CD4-positive, alpha-beta T cell treated with Interleukin-2 at 100 ng/mL for 4 hours (primary cell): ENCODE measurements around the gene FARP1.

Experiments used
- DNase-seq: peaks from one replicate; pipeline ENCODE4 v3.0.0-alpha.2; 2020; ENCODE audit warnings: low spot score

FARP1 gene

DNA sequence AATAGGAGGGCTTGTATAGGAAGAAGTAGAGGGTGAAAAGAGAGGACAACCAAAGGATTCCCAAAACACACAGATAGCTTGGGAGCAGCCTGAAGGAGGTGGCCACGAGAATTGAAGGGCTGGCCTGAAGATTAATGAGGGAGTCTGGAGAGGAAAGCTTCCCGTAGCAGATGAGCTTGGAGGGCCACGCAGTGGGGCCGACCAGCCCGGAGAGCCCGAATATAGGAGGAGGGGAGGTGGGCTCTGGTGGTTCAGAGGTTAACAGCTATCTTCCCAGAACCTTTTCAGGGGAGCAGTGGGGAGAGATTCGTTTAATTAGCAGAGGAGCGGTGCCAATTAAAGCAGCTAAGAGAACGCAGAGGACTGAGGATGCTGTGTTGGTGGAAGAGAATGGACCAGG is 279.2 kb downstream of the FARP1 start:
- no peak for DNase-seq

DNA sequence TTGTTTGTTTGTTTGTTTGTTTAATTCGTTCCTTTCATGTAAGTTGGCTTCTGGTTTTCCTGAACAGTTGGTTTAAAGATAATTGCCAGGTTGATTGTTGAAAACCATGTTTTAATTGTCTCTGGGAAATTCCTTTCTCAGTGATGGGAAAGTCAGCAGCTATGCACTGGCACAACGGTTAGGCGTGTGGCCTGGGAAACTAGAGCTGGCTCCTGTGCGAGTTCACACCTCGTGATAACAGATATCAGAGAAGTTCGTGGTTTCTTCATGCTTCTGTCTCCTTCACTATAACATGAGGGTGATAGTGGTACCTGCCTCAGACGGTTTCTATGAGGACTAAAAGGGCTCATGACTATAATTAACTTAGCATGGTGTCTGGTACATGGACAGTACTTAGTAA is 280.5 kb downstream of the FARP1 start:
- DNase-seq: no peak

DNA sequence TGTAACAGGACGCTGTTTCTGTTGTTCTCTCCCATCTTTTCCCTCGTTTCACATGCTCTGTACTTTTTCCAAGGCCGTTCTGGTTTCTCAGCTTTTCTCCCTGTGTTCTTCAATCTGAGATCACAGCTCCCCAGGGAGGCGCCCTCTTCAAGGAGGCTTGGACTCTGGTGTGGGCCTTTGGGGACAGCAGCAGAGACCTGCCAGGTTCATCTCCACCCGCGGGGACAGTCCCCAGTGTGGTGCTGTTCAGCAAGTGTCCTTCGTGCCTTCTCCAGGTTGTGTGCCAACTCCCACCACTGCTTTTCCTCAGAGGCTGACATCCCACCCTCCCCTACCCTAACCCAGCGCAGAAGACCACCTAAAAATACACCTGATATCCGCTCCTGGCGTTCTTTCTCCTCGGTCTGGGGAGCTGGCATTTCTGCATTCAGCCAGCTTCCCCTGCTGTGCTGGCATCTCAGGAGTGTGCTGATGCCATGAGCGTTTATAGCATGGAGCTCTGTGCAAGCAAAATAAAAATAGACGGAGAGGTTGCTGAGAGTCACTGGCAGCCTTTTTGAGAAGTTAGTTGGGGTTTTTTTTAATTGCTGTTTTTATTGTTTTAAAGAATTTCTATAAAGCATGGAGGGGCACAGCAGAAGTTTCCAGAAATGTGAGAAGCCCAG is 284.6 kb downstream of the FARP1 start:
- DNase-seq: no peak

DNA sequence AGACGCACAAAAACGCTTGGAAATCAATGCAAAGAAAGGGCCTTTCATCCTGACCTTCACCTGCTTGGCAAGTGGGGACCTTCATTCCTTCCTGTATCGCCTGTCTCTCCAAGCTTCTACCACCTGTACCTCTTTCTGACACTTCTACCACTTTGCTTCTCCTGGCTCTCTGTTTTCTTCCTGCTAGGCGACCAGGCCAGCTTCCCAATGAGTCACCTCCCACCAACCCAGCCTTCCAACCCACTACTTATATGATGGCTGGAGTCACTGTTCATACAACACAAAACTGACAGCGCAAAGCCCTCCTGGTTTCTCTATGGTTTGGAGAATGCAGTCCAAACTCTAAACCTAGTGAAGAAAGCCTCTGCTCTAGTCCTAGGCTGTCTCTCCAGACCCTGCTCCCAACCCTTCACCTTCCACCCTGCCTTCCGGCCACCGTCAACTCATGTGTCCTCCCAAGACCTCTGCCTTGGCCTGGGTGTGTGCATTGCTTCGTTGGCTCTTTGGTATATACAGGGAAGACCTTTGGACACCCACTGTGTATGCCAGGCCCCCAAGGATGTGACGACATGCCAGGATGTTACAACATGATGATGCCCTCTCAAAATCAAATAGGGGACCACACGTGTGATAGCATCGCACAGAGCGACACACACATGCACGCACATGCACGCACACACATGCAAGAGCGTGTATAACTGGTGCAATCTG is 285.5 kb downstream of the FARP1 start:
- DNase-seq: no peak

DNA sequence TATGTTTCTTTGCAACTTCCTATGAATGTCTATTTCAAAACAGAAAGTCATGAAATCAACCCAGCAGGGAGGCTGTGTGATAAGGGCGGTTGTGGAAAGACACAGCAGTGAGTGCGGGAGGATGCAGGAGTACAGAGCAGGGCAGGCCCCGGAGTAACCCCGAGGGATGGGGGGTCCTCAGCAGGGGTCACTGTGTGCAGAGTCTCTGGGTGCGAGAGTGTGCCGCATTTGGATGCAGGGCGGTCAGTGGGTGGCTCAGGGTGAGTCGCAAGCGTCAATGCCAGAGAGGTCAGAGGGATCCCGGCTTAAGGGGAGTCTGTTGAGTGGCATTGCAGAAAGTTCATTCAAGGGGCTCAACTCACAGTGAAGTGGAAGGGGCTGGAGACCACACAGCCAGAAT is 286.2 kb downstream of the FARP1 start:
- no peak for DNase-seq

DNA sequence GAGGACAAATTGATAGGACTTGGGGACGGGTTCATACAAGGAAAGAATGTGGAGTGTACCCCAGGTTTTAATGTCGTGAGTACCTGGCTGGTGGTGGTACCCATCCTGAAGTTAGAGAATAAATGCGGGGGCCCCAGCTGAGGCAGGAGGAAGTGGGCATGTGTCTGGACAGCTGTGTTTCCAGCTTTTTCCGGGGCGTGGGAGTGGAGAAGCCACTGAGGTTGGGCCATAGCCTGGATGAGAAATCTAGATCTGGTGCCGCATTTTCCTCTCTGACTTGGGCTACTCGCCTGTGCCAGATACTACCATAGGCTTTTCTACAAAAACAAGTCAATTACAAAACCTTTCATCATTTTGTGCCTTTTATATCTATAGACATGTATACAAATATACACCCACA is 286.6 kb downstream of the FARP1 start:
- DNase-seq: no peak

DNA sequence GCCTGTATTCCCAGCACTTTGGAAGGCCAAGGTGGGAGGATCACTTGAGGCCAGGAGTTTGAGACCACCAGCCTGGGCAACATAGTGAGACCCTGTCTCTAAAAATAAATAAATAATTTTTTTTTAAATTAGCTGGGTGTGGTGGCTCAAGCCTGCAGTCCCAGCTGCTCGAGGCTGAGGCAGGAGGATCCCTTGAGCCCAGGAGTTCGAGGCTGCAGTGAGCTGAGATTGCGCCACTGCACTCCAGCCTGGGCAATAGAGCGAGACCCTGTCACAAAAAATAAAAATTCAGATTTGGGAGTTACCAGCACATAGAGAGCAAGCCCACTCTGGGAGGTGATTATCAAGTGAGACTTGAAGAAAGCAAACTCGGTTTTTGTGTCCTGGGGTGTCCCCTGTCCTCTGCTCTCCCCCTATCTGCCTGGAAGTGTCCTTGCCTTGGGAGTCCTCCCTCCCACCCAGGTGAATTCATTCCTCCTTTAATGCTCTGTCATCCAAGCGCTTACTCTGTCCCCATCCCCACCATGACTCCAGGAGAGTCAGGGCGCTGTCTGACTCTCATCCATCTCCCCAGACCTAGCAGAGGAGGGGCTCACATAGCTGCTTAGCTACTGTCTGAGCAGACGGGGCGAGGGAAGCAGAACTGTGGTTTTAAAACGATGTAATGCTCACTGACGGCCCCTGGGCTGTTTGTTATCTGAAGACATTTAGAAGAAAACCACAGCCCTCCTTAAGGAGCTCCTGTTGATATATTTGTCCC is 287.3 kb downstream of the FARP1 start:
- DNase-seq: no peak

DNA sequence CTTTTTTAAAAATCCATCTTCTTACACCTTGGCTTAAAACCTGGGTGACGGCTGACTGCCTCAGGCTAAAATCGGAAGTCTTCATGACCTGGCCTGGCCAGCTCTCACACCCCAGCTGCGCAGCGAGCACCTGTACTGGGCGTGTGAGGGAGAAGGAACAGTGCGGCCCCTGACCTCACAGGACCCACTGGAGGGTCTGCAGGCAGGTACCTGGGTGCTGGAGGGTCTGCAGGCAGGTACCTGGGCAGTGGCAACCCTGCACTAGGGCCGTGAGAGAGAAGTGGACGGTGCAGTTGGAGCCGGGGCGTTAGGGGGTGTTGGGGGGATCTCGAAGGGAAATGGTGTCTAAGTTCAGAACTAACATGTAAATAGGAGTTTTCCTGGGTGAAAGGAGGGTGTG is 289.7 kb downstream of the FARP1 start:
- no peak for DNase-seq

DNA sequence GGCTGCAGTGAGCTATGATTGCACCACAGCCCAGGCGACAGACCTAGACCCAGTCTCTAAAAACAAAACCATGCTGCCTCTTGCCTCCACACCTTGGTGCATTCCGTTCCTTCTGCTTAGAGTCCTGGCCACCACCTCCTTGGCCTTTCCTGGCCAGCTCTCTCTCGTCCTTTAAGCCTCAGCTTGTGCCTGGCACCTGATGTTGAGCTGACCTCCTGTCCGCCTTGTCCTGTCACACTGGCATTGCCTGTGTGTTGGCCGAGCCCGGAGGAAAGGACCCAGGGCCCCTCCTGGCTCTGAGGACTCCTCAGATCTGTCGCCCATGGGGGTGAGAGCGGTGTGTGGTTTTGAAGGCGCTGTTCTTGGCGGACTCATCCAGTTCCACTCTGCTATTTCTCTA is 290.8 kb downstream of the FARP1 start:
- no peak for DNase-seq

DNA sequence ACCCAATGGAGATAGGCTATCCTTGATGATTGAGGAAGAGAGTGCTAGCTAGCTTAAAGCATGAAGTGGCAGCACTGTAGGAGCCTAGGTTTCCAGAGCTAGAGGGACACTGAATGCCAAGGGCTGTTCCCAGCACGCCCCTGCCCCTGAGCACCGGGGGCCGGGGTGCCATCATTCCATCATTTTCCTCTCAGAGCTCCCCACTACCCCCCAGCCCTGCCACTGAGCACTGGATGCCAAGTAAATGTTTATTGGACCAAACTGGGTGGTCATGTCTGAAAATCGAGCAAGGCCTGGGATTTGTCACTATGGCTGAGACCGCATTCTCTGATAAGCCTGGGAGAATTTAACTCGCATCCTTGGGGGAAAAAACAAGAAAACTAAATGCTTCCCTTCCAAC is 291.2 kb downstream of the FARP1 start:
- no peak for DNase-seq

DNA sequence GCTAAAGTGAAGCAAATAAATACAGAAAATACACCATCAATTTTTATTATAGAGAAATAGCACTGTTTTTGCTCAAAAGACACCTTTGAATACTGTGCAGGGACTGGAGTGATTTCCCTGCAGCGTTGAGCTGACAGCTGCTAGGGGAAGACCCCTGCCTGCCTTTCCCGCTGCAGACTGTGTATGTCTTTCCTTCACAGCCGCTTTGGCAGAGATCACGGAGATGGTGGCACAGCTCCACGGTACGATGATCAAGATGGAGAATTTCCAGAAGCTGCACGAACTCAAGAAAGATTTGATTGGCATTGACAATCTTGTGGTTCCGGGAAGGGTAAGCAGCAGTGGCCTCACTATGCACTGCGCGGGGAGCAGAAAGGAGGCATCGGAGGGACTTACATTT is 292.5 kb downstream of the FARP1 start:
- no peak for DNase-seq

DNA sequence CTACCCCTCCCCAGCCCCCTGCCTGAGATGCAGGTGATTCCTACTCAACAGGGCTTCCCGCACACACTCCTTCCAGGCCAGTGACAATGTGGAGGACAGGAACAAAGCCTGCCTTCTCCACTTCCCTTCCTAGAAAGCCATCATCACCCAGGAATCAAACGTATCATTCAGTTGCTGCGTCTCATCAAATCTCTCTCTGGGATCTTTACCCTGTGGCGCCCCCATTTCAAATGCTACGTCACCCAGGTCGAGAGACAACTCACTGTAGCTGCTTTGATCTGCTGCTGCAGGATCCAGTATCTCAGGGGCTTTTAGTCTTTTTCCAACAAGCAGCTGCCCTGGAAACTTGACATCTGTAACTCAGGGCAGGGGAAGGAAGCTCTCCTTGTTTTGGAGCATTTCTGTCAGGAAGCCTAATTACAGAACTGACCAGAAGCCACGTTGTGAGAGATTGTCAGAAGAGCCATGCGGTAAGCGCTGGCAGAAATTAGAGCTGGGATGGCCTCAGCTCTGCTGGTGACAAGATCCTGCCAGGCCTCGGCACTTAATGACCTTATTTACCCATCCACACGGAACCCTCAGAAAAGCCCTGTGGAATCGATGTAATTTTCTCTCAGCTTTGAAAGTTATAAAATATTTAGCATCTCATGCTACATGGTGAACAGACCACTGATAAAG is 293.5 kb downstream of the FARP1 start:
- DNase-seq: no peak

DNA sequence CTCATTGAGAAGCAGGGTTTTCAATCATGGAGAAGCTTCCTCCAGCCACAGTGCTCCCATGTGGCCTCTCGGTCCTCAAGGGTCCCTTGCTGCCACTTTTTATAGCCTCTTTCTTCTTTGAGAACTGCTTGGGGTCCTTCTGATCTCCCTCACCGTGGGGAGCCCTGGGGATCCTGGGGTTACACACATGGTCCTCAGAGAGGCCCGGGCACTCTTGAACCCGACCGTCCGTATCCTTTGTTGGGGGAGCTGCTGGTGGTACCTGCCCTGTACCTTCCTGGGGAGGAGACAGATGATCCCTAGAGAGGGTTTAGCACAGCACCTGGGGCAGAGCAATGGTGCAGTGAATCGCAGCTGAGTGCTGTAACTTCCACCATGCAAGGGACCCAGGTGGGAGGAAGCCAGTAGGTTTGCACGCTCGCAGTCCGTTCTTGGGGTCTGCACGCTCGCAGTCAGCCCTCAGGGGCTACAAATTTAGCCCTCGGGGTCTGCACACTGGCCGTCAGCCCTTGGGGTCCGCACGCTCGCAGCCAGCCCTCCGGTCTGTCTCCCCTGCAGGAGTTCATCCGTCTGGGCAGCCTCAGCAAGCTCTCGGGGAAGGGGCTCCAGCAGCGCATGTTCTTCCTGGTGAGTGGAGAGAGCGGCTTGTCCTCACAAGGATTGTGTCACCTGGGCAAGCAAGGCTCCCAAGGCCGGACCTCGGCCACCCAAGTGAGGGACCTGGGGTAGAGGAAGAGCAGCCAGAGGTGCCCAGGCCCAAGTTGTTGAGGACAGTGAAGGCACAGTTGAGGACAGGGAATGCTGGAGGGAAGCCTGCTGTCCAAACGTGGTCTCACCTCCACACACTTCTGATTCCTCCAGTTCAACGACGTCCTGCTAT is 295.6 kb downstream of the FARP1 start:
- no peak for DNase-seq

DNA sequence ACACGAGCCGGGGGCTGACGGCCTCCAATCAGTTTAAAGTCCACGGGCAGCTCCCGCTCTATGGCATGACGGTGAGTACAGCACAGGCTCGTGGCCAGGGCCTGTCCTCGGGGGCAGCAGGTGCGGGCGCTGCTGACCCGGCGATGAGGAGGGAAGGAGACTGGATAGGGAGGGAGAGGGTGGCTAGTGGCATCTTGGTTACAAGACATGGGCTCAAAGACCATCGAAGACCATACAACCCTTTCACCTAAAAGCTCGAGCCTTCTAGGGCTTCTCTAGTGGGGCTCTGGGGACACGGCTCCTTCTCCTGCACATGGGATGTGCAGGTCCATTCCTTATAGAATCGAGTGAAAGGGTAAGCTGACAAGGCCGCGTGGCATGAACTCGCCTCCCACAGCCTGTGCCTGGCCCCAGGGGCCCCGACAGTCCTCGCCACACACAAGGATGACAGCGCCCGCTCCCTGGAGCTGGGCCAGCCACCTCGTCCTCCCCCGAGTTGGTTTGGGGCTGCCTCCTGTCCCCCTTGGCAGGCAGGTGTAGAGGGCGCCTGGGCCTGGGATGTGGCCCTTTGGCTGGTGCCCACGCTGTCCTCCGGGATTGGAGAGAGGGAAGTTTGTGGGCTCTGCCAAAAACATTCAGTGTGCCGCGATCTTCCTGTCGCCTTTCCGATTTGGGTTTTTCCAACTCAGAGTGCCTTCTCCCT is 296.4 kb downstream of the FARP1 start:
- DNase-seq: no peak

DNA sequence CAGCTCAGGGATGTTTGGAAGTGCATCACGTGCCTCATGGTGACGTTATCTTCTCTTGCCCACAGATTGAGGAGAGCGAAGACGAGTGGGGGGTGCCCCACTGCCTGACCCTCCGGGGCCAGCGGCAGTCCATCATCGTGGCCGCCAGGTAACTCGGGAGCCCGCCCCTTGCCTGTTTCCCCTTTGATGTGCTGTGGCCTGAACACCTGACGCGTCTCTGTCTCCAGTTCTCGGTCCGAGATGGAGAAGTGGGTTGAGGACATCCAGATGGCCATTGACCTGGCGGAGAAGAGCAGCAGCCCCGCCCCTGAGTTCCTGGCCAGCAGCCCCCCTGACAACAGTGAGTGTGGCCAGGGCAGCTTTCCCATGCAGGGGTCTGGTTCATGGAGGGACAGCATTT is 297.0 kb downstream of the FARP1 start:
- no peak for DNase-seq

DNA sequence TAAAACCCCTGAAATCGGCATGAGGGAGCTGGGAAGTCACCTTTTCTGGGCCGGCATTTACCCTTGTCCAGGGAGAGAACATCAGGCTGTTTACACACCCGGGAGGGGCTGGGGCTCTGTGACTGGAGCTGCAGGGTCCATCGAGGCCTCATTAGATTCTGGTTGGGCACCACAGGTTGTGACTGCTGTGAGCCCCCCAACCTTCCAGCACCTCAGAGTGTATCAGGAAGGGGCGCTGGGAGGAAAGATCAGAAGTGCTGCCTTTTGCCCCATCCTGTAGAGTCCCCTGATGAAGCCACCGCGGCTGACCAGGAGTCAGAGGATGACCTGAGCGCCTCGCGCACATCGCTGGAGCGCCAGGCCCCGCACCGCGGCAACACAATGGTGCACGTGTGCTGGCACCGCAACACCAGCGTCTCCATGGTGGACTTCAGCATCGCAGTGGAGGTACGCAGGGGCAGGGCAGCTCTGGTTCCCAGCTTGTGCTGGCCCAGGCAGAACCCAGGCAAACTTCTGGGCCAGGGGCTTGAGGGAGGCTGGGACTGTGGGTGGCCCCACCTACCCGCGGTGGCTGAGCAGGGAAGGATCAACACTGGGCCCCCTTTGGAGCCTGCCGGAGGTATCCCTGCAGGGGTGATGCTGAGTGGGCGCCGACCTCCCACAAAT is 297.6 kb downstream of the FARP1 start:
- no peak for DNase-seq

DNA sequence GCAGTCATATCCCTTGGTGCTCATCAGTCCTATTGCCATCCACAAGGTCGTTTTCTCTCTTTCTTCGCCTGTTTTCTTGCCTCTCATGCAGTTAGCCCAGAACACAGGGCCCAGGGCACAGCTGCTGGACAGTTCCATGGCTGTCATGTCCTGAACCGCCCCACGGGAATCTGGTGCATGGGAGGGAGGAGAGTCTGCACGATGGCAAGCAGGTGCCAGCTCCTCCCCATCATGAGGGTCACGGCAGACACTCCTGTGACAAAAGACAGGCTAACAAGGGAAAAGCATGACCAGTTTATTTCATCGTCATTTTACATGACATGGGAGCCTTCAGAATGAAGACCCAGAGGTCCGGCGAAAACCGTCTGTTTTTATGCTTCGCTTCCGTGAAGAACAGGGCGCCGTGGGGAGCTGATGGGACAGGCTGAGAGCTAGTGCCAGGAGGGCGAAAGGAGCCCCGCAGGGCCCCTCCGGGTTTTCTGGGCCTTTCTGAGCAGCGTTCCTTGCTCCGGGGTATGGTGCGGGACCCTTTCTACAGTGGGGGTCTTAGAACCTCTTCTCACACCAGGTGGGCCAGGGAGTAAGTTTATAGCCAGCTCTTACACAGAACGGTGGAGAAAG is 298.3 kb downstream of the FARP1 start:
- DNase-seq: no peak

DNA sequence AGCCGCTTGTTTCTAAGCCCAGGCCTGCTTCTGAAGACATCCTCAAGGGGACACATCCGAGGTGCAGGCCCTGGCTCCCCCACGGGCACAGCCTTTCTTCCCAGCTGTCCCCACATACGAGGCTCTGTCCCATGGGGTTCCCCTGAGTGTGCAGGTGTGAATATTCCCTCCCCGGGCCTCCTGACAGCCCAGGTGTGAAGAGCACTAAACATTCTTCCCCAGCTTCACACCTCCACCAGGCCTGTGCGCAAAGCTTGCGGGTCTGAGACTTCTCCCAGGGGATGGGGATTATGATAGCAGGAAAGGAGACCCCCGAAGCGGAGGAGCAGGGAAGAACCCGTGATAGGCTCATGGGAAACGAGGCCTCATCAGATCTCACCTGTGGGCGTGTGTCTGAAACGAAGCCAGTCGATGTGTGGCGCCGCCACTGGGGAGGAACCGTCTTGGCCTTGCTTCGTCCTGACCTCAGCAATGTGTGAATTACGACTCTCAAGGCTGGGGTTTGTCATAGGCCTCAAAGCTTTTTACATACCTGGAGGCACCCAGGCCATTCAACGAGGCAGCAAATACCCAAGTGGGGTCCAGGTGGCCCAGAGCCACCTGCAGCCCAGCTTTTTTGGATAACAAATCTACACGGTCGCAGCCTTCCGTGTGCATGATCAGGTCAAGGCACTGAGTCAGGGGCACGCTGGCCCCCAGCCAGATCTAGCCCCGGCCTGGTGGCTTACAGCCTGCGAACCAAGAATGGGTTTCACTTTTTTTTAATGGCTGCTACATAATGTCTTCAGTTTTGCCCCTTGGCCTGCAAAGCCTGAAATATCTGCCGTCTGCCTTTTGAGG is 299.7 kb downstream of the FARP1 start:
- no peak for DNase-seq

DNA sequence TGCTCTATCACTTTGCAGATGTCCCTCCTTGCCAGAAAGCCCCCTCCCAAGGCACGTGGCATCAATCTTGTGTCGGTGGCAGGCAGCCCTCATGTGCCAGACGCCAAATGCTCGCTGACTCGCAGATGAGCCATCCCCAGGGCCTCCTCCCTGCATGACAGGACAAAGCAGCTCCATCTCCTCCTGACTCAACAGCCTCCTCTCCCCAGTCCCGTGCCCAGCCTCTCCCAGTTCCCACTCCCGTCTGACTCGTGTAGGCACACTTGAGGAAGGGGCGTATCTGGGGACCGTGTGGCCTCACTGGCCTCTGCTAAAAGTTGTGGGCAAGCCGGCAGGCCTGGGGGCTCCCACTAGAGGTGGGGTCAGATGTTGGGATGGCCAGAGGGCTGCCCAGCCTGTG is 300.4 kb downstream of the FARP1 start:
- DNase-seq: no peak
